Stimulated activated CD4-positive, alpha-beta T cell treated with anti-CD3 and anti-CD28 coated beads, Interleukin-4, amount 100 ng/mL, for 4 hours (primary cell): ENCODE results near the gene APOB.

Source experiments
- DNase-seq, 2 experiments: peaks; one replicate each; pipeline ENCODE4 v3.0.0-alpha.2; 2020

The APOB gene

GRCh38 chr2:21017748-21018276 lies 26.1 kb downstream of the APOB start:
- DNase-seq = no peak

DNA sequence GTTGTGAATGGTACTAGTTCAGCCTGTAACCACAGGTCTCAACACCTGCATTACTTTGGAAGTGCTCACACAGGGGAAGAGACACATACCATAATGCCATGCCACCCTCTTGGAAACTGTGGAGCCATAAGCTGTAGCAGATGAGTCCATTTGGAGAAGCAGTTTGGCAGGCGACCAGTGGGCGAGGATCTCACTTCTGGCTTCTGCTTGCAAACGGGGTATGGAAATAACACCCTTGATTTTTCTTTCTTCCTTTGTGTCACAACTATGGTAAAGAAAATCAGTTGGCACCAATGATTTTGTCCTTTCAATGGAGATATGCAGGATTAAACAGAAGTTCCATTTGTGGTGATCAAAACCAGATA lies 28.6 kb downstream of the APOB start:
- no peak for DNase-seq

DNA sequence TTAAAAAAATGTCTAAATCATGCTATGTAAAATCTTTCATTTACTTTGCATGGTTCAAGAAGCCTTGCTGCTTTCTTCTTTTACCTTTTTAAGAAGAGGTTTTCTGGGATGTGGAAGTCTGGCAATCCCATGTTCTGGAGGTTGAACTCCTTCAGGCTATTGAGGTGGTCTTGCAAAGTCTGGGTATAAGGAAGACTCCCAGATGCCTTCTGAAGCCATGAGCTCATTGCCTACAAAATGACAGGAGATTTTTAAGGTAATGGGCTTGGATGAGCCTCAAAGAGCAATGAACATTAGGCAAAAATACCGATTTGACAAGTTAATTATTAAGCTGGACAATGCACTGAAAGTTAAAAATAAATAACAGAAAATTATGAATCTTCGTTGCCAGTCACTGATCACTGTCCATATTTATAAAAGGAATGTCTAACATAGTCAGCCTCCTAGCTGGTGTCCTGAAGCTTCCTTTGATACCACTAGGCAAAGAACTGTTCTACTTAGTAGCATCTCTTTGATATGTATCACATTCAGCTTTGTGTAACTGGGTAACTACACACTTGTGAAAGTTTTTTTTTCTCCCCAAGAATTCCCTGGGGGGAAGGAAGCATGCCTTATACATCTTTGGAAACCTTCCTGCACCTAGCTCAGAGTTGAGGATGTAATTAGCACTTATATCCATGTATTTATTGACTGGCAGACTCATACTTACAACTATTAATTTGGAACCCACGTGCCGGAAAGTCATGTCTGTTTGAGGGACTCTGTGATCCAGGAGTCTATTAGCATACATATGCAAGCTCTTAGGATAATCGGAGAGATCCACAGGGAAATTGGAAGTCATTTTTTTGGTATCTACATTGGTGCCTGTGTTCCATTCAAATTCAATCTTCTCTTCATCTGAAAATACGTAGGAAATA lies 29.3 kb downstream of the APOB start:
- no peak for DNase-seq

DNA sequence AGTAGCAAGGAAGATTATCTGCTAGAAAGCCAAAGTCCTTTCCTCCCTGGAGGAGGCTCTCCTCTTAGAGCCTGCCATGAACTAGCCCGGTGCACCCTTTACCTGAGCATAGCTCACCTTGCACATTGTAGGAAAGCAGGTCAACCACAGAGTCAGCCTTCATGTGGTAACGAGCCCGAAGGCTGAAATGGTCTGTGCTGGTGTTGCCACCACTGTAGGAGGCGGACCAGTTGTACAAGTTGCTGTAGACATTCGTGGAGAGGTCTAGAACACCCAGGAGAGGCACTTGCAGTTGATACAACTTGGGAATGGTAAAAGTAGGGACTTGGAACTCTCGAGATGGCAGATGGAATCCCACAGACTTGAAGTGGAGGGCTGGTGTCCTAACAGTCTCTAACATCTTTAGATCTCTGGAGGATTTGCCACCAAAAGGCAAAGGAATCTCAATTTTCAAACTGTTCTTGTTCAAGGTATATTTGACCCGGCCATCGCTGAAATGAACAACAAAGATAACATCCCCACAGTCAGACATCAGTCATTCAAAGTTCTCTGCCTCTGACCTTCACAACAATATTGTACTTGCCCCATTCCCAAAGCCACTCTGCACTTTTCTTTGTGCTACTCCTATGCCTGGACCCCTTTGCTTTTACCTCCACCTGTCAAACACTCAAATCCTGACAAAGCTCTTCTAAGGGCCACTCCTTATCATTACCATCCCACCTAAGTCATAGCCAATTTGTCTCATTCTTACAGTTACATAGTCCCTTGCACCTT lies 30.6 kb downstream of the APOB start:
- DNase-seq = no peak

DNA sequence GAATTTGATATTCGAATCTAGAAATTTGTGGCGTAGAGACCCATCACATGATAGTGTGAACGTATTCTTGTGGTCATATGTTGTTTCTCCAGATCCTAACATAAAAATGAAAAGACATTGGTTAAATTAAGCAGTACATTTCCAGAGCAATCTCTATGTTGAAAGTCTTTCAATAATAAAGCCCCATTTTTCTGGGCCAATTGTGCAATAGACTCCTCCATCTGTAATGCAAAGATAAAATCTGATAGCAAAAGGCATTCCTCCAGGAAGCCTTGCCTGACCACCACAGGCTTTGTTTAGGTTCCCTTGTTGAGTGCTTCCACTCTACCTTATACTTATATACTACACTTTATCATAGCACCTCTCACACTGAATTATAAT lies 31.3 kb downstream of the APOB start:
- no peak for DNase-seq

GRCh38 chr2:21011876-21012556 lies 31.9 kb downstream of the APOB start:
- no peak for DNase-seq

- no peak for DNase-seq
Measured at GRCh38 chr2:21011453-21011852, 32.4 kb downstream of the APOB start.

- DNase-seq = no peak
Measured at GRCh38 chr2:21010813-21011439, 32.9 kb downstream of the APOB start.

DNA sequence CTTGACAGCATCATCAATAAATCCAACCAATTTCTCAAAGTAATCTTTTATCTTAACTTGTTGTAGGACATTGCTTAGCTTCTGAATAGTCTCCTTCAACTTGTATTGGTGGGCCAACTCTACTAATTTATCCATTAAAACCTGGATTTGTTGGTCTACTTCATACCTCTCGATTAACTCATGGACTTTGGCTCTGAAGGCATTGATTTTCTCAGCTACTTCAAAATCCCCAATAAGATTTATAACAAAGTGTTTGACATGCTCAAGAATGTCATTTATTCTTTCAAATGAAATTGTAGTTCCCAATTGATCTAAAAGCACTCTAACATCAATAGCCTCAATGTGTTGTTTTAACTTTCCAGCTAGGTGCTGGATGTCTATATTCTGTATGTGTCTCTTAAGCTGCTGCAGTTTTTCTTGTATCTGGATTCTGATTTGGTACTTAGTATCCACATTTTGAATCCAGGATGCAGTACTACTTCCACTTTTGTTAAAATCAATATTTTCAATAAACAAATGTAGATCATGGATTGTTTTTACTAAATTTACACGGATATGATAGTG lies 34.1 kb downstream of the APOB start:
- no peak for DNase-seq

GRCh38 chr2:21008790-21009661 lies 34.8 kb downstream of the APOB start:
- no peak for DNase-seq

GRCh38 chr2:21008014-21008789 lies 35.7 kb downstream of the APOB start:
- no peak for DNase-seq

GRCh38 chr2:21007129-21008013 lies 36.5 kb downstream of the APOB start:
- DNase-seq = no peak

DNA sequence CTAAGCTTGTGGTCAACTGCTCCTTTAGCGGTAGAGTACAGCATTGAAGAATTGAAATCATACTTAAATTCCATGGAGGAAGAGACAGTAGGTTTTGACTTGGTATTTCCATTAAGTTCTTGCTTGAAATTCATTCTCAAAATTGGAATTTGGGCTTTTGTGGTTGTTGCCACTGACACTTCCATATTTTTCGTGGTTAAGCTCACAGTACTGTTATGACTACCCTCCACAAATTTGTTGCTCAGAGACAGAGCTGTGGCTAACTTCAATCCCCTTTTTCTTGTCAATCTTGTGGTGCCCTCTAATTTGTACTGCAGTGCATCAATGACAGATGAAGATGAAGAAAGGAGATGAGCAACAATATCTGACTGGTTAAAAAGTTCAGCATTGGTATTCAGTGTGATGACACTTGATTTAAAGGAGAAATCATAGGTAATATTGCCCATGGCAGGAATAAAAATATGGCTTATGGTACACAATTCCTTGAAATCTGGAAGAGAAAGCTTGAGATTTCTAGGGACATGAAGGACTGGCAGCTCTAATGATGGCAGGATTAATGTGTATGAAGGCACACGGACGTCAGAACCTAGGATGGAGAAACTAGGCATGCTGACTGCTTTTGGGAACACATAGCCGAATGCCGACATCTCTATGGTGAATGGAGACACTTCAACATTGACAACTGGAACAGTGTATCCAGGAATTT lies 37.3 kb downstream of the APOB start:
- DNase-seq = no peak

- DNase-seq = no peak
Measured at GRCh38 chr2:21005700-21006422, 38.0 kb downstream of the APOB start.

DNA sequence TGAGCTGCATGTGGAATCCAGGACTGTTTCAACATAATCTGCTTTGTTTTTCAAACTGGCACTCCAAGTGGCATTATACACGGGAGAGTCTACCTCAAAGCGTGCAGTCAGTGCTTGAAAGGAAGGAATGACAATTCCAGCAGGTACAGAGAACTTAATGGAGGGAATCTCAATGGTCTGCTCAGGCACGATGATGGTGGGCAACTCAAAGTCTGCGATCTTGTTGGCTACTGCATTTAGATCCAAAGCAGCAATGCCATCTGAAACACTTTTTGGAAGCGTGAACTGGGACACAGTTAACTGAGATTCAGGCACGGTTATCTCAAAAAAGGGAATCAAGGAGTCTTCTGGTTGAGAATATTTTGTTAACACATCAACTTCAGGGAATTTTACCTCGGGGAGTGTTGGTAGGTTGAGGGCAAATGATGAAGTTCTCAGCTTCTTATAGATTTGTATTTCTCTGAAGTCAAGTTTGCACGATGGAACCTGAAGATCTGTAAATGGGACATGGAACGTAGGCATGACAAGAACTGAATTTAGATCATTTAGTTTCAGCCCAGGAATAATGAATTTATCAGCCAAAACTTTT lies 38.7 kb downstream of the APOB start:
- DNase-seq = no peak

DNA sequence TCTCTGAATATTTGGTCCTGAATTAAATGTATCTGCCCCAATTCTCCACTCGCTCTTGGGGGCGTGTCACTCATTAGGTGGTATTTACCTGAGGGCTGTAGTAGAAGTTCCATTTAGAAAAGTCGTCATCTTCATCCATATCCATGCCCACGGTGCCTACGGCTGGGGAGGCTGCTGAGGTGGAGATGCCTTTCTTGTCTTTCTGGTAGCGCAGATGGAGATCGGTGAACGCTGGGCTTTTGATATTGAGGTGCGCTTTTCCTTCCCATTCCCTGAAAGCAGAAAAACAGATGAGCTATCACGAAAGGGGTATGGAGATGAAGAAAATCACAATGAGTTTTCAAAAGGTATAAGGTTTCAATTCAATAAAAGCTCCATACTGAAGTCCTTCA lies 39.7 kb downstream of the APOB start:
- no peak for DNase-seq

DNA sequence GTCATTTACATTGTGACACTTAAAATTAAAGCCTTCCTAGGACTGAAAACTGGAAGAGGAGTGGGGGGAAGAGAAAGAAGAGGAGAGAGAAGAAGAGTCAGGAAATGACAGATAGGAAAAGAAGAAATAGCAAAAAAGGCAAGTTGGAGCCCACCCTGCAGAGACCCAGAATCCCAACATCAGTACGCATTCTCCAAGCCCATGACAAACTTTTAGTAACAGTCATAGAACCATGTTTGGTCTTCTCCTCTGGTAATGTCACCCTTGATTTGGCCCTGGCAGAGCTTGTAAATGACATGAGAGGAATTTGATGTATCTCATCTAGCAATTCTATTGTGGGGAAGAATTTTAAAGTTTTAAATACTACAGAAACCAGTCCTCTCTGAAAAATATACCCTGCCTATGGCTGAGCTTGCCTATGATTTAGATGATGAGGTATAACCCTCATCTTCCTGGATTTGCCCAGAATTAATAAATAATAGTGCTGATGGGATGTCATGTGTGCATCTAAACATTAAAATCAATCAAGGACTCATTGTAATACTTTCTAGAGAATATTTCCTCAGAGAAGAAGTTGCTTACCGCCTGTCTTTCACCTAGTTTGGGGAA lies 40.2 kb downstream of the APOB start:
- DNase-seq = no peak
